K562 (cell line): ENCODE data around the gene MCRS1. TPM values are rescaled to one million over a fixed set of nuclear protein-coding genes. Genes with fewer than 3 reads are reported as not detected.

Experiments
- CTBP1 ChIP-seq: fragments of 450-650 bp; IDR thresholded peaks from 2 replicates; pipeline ENCODE4 v1.6.1; 2016; ENCODE audit warnings: borderline replicate concordance
- EGR1 ChIP-seq: fragments of 450-650 bp; conservative IDR thresholded peaks from 2 replicates; pipeline ENCODE4 v1.6.1; 2017; ENCODE audit warnings: mild to moderate bottlenecking
- ILF3 ChIP-seq: fragments of 450-650 bp; IDR thresholded peaks from 2 replicates; pipeline ENCODE4 v1.6.1; 2018; ENCODE audit warnings: antibody characterized with exemption, mild to moderate bottlenecking, moderate library complexity, borderline replicate concordance
- KLF6 ChIP-seq: fragments of 250-450 bp; sonication (Bioruptor Pico); IDR thresholded peaks from 2 replicates; pipeline ENCODE4 v1.4.0; 2020; ENCODE audit warnings: mild to moderate bottlenecking, moderate library complexity, borderline replicate concordance
- PCBP1 ChIP-seq: fragments of 200-400 bp; formaldehyde crosslinking; IDR thresholded peaks from 2 replicates; pipeline ENCODE4 v1.6.1; 2018; ENCODE audit warnings: mild to moderate bottlenecking, low read depth, low read length; ENCODE audit not compliant: poor library complexity, severe bottlenecking
- RAD21 ChIP-seq, 2 experiments: fragments of 250-450 bp in 1 of 2; fragments of 450-650 bp in 1 of 2; sonication (Bioruptor Pico) in 1 of 2; formaldehyde crosslinking in 1 of 2; IDR thresholded peaks in 1 of 2; conservative IDR thresholded peaks in 1 of 2; 2 replicates each; pipeline versions ENCODE4 v1.4.0 to v1.8.0; 2020 to 2022; ENCODE audit warnings: mild to moderate bottlenecking in 2 of 2, moderate library complexity in 1 of 2
- SIN3B ChIP-seq: fragments of 450-650 bp; IDR thresholded peaks from 2 replicates; pipeline ENCODE4 v1.6.1; 2017; ENCODE audit warnings: low read depth, mild to moderate bottlenecking, moderate library complexity
- ZNF133 ChIP-seq: fragments of 250-450 bp; sonication (Bioruptor Pico); IDR thresholded peaks from 2 replicates; pipeline ENCODE4 v1.4.0; 2020; ENCODE audit warnings: mild to moderate bottlenecking
- polyA plus RNA-seq, 8 experiments: library from polyadenylated mRNA; depleted of rRNA in 4 of 8; stranded (reverse) in 5 of 8; unstranded in 3 of 8; fragments of >200 nt; fragmentation: Nextera tagmentation in 2 of 8; fragmentation: Illumina TruSeq in 1 of 8; extraction: Ambion mirVana in 2 of 8; extraction: Trizol in 1 of 8; gene quantifications; 2 replicates each; pipeline versions ENCODE4 v1.2.1 to v1.2.3, GENCODE V29; 2011 to 2014; ENCODE audit warnings: inconsistent platforms in 1 of 8, missing spikeins in 1 of 8
- total RNA-seq, 7 experiments: library from RNA; depleted of rRNA in 6 of 7; stranded (reverse); fragments of >200 nt in 6 of 7; fragmentation: Illumina TruSeq in 2 of 7; extraction: Trizol in 2 of 7; gene quantifications; 2 replicates each; pipeline versions ENCODE4 v1.2.1 to v1.2.3, GENCODE V29; 2011 to 2021; ENCODE audit warnings: low replicate concordance in 1 of 7
- TF ChIP-seq, protein P1 (sequence below): fragments of 250-450 bp; sonication (Bioruptor Pico); IDR thresholded peaks from 2 replicates; pipeline ENCODE4 v1.5.0; 2022; ENCODE audit warnings: mild to moderate bottlenecking
- TF ChIP-seq, protein P2 (sequence below): sonication (generic); formaldehyde crosslinking; IDR thresholded peaks from 2 replicates; pipeline ENCODE4 v1.8.0; 2022; ENCODE audit warnings: missing genetic modification reagents, mild to moderate bottlenecking, moderate library complexity, borderline replicate concordance
- TF ChIP-seq, protein P3 (sequence below): fragments of 450-650 bp; IDR thresholded peaks from 2 replicates; pipeline ENCODE4 v1.6.1; 2016; ENCODE audit warnings: low read depth
- TF ChIP-seq, protein P4 (sequence below): fragments of 450-650 bp; IDR thresholded peaks from 2 replicates; pipeline ENCODE4 v1.6.1; 2017; ENCODE audit warnings: antibody characterized with exemption

MCRS1 gene
- total and polyA plus RNA-seq, 9 of the 15 experiments (the other 6 are each of a cell fraction or from before 2014, with no cell fraction given): 50.0 to 100 (median 73.2) TPM

DNA sequence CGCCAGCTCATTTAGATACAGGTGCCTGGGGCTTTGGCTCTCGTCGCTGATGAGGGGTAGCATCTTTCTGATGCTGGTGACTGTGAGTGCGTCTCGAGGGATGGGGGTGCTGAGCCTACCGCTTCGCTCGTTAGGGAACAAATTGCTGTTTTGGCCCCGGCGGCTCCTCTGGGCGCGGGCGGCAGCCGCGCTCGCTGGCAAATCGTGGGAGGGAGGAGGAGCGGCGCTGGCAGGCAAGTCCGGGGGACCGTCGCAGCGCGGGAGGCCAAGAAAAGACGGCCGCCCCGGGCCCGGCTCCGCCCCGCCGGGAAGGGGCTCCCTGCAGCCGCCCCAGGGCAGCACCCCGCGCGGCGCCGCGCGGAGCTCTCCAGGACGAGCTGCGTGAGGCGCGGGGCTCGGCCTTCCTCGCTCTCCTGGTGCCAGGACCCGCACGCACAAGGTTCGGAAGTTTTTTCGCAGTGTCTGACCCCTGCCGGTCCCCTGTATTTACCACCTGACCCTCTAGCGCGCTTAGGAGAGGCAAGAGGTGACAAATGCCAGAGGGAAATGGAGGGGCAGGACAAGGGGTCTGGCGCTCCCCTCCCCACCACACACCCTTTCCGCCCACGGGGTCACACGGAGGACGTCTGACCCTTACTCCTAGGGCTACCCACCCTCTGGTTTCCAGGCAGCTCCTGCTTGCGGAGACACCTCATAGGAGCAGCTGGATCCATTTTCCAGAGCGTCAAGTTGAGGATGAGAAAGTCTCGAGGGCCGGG, 30.0 kb downstream of the MCRS1 start (continued):
- TF ChIP-seq, protein P1, sequence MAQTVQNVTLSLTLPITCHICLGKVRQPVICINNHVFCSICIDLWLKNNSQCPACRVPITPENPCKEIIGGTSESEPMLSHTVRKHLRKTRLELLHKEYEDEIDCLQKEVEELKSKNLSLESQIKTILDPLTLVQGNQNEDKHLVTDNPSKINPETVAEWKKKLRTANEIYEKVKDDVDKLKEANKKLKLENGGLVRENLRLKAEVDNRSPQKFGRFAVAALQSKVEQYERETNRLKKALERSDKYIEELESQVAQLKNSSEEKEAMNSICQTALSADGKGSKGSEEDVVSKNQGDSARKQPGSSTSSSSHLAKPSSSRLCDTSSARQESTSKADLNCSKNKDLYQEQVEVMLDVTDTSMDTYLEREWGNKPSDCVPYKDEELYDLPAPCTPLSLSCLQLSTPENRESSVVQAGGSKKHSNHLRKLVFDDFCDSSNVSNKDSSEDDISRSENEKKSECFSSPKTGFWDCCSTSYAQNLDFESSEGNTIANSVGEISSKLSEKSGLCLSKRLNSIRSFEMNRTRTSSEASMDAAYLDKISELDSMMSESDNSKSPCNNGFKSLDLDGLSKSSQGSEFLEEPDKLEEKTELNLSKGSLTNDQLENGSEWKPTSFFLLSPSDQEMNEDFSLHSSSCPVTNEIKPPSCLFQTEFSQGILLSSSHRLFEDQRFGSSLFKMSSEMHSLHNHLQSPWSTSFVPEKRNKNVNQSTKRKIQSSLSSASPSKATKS: no peak
- TF ChIP-seq, protein P2, sequence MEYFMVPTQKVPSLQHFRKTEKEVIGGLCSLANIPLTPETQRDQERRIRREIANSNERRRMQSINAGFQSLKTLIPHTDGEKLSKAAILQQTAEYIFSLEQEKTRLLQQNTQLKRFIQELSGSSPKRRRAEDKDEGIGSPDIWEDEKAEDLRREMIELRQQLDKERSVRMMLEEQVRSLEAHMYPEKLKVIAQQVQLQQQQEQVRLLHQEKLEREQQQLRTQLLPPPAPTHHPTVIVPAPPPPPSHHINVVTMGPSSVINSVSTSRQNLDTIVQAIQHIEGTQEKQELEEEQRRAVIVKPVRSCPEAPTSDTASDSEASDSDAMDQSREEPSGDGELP: 0 out of 2 replicates have a peak, but pooled peaks have one; percentile 14
- TF ChIP-seq ZNF133 (CRISPR knock-in tag) (no peak), EGR1 (peak; percentile 5; the same call in 1 of the 2 replicates), RAD21 (CRISPR knock-in tag; conservative IDR thresholded peaks at IDR 0.05 in 1 of 2, IDR thresholded peaks at IDR 0.05 in 1 of 2) (0 out of 4 replicates have a peak, but pooled peaks of 1 of the 2 experiments have one; percentile 7), CTBP1 (0 out of 2 replicates have a peak, but pooled peaks have one; percentile 21), ILF3 (no peak), KLF6 (CRISPR knock-in tag) (no peak), SIN3B (peak; percentile 23; the same call in 1 of the 2 replicates), PCBP1 (peak; percentile 64)
- TF ChIP-seq, protein P3, sequence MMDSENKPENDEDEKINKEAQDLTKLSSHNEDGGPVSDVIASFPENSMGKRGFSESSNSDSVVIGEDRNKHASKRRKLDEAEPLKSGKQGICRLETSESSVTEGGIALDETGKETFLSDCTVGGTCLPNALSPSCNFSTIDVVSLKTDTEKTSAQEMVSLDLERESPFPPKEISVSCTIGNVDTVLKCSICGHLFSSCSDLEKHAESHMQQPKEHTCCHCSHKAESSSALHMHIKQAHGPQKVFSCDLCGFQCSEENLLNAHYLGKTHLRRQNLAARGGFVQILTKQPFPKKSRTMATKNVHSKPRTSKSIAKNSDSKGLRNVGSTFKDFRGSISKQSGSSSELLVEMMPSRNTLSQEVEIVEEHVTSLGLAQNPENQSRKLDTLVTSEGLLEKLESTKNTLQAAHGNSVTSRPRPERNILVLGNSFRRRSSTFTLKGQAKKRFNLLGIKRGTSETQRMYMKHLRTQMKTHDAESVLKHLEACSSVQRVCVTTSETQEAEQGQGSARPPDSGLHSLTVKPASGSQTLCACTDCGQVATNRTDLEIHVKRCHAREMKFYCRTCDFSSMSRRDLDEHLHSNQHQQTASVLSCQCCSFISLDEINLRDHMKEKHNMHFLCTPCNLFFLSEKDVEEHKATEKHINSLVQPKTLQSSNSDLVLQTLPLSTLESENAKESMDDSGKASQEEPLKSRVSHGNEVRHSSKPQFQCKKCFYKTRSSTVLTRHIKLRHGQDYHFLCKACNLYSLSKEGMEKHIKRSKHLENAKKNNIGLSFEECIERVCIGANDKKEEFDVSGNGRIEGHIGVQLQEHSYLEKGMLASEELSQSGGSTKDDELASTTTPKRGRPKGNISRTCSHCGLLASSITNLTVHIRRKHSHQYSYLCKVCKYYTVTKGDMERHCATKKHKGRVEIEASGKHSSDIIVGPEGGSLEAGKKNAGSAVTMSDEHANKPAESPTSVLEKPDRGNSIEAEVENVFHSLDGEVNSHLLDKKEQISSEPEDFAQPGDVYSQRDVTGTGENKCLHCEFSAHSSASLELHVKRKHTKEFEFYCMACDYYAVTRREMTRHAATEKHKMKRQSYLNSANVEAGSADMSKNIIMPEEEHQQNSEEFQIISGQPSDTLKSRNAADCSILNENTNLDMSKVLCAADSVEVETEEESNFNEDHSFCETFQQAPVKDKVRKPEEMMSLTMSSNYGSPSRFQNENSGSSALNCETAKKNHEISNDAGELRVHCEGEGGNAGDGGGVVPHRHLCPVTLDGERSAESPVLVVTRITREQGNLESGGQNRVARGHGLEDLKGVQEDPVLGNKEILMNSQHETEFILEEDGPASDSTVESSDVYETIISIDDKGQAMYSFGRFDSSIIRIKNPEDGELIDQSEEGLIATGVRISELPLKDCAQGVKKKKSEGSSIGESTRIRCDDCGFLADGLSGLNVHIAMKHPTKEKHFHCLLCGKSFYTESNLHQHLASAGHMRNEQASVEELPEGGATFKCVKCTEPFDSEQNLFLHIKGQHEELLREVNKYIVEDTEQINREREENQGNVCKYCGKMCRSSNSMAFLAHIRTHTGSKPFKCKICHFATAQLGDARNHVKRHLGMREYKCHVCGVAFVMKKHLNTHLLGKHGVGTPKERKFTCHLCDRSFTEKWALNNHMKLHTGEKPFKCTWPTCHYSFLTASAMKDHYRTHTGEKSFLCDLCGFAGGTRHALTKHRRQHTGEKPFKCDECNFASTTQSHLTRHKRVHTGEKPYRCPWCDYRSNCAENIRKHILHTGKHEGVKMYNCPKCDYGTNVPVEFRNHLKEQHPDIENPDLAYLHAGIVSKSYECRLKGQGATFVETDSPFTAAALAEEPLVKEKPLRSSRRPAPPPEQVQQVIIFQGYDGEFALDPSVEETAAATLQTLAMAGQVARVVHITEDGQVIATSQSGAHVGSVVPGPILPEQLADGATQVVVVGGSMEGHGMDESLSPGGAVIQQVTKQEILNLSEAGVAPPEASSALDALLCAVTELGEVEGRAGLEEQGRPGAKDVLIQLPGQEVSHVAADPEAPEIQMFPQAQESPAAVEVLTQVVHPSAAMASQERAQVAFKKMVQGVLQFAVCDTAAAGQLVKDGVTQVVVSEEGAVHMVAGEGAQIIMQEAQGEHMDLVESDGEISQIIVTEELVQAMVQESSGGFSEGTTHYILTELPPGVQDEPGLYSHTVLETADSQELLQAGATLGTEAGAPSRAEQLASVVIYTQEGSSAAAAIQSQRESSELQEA: no peak
- TF ChIP-seq, protein P4, sequence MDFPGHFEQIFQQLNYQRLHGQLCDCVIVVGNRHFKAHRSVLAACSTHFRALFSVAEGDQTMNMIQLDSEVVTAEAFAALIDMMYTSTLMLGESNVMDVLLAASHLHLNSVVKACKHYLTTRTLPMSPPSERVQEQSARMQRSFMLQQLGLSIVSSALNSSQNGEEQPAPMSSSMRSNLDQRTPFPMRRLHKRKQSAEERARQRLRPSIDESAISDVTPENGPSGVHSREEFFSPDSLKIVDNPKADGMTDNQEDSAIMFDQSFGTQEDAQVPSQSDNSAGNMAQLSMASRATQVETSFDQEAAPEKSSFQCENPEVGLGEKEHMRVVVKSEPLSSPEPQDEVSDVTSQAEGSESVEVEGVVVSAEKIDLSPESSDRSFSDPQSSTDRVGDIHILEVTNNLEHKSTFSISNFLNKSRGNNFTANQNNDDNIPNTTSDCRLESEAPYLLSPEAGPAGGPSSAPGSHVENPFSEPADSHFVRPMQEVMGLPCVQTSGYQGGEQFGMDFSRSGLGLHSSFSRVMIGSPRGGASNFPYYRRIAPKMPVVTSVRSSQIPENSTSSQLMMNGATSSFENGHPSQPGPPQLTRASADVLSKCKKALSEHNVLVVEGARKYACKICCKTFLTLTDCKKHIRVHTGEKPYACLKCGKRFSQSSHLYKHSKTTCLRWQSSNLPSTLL: no peak
